ENCODE results near the gene FOXA3. TPM values are rescaled to one million over a fixed set of nuclear protein-coding genes. Genes with fewer than 3 reads are reported as not detected.

Gene FOXA3
- total and polyA plus RNA-seq, 2 of the 4 experiments (the other 2 are of a cell fraction), result not detected

GRCh38 chr19:45873219-45873772 lies 9.2 kb downstream of the FOXA3 start:
- Histone ChIP-seq H3K14ac (replicated peaks; ENCODE audit: low read depth, low read length) (no peak overlapping the region), H3K36me3 (ENCODE audit: control insufficient read depth, insufficient read depth, low read length) (no peaks in the 10 kb centered on the region), H3K9me3 (ENCODE audit: control insufficient read depth, insufficient read depth, low read length) (no peaks in the 10 kb centered on the region), H2BK5ac (ENCODE audit: low read depth, low read length, poor library complexity, severe bottlenecking) (no peak overlapping the region), H2AK9ac (replicated peaks; ENCODE audit: low read depth, low read length, poor library complexity) (no peak overlapping the region), H4K5ac (ENCODE audit: low read depth, low read length) (no peak overlapping the region), H3K9ac (ENCODE audit: low read depth, low read length) (no peak overlapping the region), H4K91ac (ENCODE audit: insufficient read depth, low read depth, low read length) (no peak overlapping the region), H3K27ac (ENCODE audit: insufficient read depth, low read length) (no peak overlapping the region), H2BK15ac (ENCODE audit: low read depth, low read length) (no peak overlapping the region), H3K79me1 (ENCODE audit: low read depth in 1 of 2, low read length in 2 of 2) (no peaks in the 10 kb centered on the region), H3K27me3 (ENCODE audit: control insufficient read depth, insufficient read depth, low read length) (peaks cover 30% of the 10 kb centered on the region), H3K23ac (ENCODE audit: low read depth, low read length) (no peak overlapping the region), H3K18ac (ENCODE audit: low read depth, low read length) (no peak overlapping the region), H3K9me1 (ENCODE audit: insufficient read depth, low read length) (no peaks in the 10 kb centered on the region), H4K20me1 (ENCODE audit: insufficient read depth, low read length) (no peaks in the 10 kb centered on the region), H3K4me1 (ENCODE audit: control insufficient read depth, insufficient read depth, low read length) (peaks cover 4% of the 10 kb centered on the region; the same call in 1 of the 2 replicates), H2BK120ac (ENCODE audit: low read depth, low read length) (no peak overlapping the region), H3K4me2 (ENCODE audit: low read depth, low read length) (no peak overlapping the region), H3K4ac (ENCODE audit: low read depth, low read length) (no peak overlapping the region), H4K8ac (ENCODE audit: low read depth in 2 of 2, low read length in 2 of 2) (no peak overlapping the region), H3K56ac (ENCODE audit: extremely low read depth, insufficient read depth, low read length) (no peak overlapping the region), H3K4me3 (ENCODE audit: insufficient read depth, low read depth, low read length) (no peak overlapping the region), H2BK20ac (ENCODE audit: low read depth, low read length) (no peak overlapping the region), H2AFZ (replicated peaks; ENCODE audit: low read length, poor library complexity) (no peak overlapping the region), H2AK5ac (ENCODE audit: low read depth, low read length) (no peak overlapping the region)
- dilution Hi-C loops (cut with HindIII; ENCODE audit: low sequenced_read_pairs, unreplicated experiment) (no loop called here), in situ Hi-C loops (cut with MboI; ENCODE audit: low sequenced_read_pairs) (no loop called here), intact Hi-C loops (cut with micrococcal nuclease) (no loop called here)
- WGBS, 2 experiments (ENCODE audit: extremely low coverage in 2 of 2, insufficient read length in 1 of 2), result no CpG with 5 or more reads among the region's 7 CpGs
- POLR2A ChIA-PET (ENCODE audit: unreplicated experiment), result no interaction called here
- no peak for TF ChIP-seq SMC3 (IDR thresholded peaks at IDR 0.05; ENCODE audit: low read depth, low read length)
- no peak for TF ChIP-seq MAFK (IDR thresholded peaks at IDR 0.05; ENCODE audit: low read depth, low read length)
- no peak for TF ChIP-seq CTCF (conservative IDR thresholded peaks at IDR 0.05; ENCODE audit: low read depth, low read length)
- no peak for TF ChIP-seq BHLHE40 (IDR thresholded peaks at IDR 0.05; ENCODE audit: low read depth, low read length)
- TF ChIP-seq POLR2A (IDR thresholded peaks at IDR 0.05; ENCODE audit: low read depth, low read length), result no peak
- TF ChIP-seq RFX5 (IDR thresholded peaks at IDR 0.05; ENCODE audit: low read depth, low read length), result no peak
- TF ChIP-seq CHD1 (IDR thresholded peaks at IDR 0.05; ENCODE audit: low read depth, low read length), result no peak
- TF ChIP-seq NFE2L2 (IDR thresholded peaks at IDR 0.05; ENCODE audit: low read depth, low read length), result no peak
- TF ChIP-seq CEBPB (IDR thresholded peaks at IDR 0.05; ENCODE audit: low read depth, low read length), result no peak
- no peak for TF ChIP-seq FOS (IDR thresholded peaks at IDR 0.05; ENCODE audit: low read depth, low read length)
- TF ChIP-seq RAD21 (IDR thresholded peaks at IDR 0.05; ENCODE audit: low read length), result no peak
- TF ChIP-seq MAZ (IDR thresholded peaks at IDR 0.05; ENCODE audit: borderline replicate concordance, low read depth, low read length), result no peak
- TF ChIP-seq RCOR1 (IDR thresholded peaks at IDR 0.05; ENCODE audit: insufficient replicate concordance, low read length), result no peak
- TF ChIP-seq MXI1 (IDR thresholded peaks at IDR 0.05; ENCODE audit: borderline replicate concordance, low read depth, low read length), result no peak
- TF ChIP-seq, protein P1, sequence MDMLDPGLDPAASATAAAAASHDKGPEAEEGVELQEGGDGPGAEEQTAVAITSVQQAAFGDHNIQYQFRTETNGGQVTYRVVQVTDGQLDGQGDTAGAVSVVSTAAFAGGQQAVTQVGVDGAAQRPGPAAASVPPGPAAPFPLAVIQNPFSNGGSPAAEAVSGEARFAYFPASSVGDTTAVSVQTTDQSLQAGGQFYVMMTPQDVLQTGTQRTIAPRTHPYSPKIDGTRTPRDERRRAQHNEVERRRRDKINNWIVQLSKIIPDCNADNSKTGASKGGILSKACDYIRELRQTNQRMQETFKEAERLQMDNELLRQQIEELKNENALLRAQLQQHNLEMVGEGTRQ (IDR thresholded peaks at IDR 0.05; ENCODE audit: low read depth, low read length), result no peak
- TF ChIP-seq ELK1 (IDR thresholded peaks at IDR 0.05; ENCODE audit: borderline replicate concordance, low read depth, low read length), result no peak
- CTCF ChIA-PET, result interaction anchor here (0.6 kb wide), 1 partner anchor 1211 kb away, joined by 3 read pairs; no protein-coding TSS in a partner anchor
- ATAC-seq (ENCODE audit: low read depth) (no peak), DNase-seq (no peak)
- no TSS peak for BruUV-seq (replicated peaks)

All from IMR-90 (cell line).